HG02885 (cell line): Measurements from ENCODE around the gene TMEM114.
"Not testable (repeated sequence)": the region's sequence is repeated elsewhere in the genome, so short reads cannot be mapped to it uniquely, and the experiment has no call there.

Experiments
- ATAC-seq: cut with Tn5 transposase; IDR thresholded peaks from one replicate; pipeline ENCODE4 v1.9.1; 2021; ENCODE audit warnings: mild to moderate bottlenecking; ENCODE audit not compliant: unreplicated experiment, poor library complexity

The TMEM114 gene

DNA sequence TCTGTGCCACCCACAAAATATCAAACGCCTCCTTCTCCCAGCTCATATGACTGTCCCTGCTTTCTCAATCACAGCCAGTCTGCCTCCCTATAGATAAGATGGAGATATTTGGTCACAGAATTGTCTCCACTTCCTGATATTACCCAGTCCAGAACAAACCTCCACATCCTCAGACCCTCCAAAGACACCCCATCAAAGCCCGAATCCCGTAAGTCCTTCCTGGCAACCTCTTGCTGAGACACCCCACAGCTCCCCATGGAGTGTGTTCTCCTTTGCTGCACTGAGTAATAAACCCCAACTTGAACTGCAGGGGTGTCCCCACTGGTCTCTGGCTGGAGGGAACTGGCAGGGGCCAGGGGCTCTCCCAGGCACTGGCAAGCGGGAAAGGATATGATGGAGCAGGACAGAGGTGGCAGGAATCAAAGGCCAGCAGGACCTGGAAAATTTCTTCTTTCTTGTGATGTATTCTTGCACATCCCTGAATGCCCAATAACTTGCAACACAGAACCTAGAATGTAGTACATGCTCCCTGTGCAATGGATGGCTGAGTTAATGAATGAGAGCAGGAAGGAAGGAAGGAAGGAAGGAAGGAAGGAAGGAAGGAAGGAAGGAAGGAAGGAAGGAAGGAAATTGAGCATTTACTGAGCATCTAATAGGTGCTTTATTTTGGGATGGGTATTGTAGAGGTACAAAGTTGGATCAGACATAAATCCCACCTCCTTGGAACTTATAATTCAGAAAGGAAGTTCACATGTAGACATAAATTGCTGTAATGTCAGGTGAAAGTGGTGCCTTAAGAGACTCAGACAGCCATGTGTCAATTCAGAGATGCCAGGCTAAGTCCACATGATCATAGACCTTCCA, 13.9 kb downstream of the TMEM114 start:
- no peak for ATAC-seq

DNA sequence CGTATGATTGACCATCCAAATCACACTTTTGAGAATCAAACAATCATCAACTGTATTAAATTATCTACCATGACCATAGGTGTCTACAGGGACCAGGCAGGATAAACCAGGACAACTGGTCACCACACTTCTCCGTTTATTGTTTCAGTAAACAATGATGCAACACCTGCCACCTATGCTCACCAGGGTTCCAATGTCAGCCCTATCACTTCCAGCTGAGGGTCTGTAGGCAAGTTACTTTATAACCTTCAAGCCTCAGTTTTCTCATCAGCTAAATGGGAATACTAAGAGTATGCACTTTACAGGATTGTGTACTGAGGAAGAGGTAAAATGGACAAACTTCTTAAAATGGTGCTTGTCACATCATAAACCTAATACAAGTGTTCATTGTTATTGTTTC, 14.9 kb downstream of the TMEM114 start:
- ATAC-seq: no peak

DNA sequence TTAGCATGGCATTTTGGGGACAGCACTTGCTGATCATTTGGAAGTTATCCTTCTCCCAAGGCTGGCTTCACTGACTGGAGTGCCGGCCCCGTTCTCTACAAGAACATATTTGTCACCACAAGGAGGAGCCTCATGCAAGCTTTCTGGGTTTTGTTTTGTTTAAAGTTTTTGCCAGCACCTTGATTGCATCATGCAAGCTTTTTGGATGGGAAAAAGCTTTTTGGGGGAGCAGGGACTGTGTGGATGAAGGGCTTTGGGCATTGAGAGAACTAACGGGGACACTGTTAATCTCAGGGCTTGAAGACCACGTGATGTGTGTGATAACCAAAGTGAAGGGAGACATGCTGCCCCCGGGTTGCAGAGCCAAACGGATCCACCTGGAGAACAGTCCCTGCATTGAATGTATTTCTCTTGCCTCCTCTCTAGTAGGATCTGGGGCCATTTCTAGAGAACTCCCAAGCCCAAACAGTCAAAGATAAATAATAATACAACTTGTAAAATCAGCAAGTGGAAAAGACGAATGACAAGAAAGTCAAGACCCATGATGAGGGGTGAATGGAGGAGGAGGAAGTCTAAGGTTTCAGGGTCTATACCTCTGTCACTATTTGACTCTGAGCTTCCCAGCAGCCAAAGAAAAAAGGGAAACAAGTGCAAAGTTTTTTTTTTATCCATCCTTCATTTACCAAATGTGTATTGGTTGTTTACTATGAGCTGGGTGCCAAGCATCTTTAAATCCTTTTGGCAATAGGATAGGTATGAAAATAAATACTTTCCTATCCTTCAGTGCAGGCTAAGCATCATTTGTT, 17.2 kb downstream of the TMEM114 start:
- ATAC-seq: no peak

DNA sequence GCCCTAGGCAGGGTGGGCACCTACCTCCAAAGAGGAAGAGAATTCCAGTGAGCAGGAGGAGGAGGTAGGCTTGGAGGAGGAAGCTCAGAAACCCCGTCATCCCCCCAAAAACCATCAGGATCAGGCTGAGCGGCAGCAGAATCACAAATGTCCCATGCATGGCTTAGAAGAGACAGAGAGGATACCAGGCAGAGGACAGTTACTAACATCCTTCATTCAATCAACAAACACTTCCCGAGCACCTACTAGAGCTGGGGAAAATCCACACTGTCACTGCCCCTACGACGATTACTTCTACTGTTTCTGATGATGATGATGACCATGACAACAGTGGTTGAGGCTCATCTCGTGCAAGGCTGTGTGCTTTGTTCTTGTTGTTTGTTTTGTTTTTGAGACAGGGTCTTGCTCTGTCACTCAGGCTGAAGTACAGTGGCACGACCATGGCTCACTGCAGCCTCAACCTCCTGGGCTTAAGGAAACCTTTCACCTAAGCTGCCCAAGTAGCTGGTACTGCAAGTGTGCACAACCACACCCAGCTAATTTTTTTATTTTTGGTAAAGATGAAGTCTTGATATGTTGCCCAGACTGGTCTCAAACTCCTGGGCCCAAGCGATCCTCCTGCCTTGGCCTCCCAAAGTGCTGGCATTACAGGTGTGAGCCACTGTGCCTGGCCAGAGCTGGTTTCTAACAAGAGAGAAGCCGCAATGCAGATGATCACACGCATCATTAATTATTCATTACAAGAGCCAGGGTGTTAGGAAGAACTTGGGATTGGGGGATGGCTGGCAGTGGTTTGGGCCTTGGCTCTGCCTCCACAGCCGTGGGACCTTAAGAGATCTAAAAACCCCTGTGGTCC, 18.0 kb downstream of the TMEM114 start:
- no peak for ATAC-seq

DNA sequence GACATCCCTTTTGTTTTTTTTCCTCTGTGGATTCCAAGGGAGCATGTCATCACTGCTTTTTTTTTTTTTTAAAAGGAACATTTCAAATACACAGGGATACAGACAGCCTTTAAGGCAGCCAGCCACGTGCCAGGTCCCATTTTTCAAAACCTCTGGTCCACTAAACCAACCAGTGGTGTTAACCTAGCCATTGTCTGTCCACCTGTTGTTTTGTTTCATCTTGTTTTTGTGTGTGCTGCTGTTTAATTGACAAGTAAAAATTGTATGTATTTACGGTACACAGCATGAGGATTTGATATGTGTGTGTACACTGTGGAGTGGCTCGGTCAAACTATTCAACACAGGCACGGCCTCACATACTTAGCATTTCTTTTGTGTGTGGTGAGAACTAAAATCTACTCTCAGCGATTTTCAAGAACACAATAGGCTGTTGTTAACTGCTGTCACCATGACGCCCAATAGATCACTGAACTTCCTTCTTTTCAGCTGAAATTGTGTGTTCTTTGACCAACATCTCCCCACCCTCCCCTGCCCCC, 19.2 kb downstream of the TMEM114 start:
- ATAC-seq: no peak

DNA sequence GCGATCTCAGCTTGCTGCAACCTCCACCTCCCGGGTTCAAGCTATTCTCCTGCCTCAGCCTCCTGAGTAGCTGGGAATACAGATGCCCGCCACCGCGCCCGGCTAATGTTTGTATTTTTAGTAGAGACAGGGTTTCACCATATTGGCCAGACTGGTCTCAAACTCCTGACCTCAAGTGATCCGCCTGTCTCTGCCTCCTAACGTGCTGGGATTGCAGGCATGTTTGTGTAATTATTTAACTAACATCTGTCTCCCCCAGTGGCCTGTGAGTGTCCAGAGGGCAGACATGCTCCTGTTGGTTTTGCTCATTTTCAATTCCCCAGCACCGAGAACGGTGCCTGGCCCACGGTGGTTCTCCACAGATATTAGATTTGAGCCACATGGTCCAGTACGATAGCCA, 19.9 kb downstream of the TMEM114 start:
- ATAC-seq: not testable (repeated sequence)

DNA sequence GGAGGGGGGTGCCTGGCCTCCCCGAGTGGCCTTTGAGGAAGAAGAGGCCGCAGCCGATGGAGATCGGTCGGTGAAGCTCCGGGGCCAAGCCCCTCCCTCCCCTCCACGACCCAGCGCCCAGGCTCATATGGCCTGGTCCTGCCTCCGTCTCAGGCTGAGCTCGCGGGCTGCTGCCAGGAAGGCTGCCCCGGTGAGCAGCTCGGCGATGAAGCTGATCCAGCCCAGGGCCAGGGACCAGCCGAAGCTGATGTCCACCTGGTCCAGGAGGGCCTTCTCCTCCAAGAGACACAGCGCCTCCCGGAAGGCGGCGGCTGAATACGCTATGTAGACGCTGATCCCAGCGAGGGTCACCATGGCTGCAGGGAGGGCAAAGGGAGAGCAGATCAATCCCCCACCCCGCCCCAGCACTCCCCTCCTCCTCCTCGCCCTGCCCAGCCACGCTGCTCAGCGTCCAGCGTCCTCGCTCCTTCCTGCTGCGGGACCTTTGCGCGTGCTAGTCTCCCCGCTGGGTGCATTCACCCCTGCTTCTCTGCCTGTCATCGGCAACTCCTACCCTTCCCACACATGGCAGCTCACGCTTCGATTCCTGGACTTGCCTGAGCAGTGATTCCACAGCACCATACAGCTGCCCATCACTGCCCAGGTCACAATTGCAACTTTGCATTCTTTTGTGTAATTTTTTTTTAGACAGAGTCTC, 20.5 kb downstream of the TMEM114 start:
- ATAC-seq: no peak

DNA sequence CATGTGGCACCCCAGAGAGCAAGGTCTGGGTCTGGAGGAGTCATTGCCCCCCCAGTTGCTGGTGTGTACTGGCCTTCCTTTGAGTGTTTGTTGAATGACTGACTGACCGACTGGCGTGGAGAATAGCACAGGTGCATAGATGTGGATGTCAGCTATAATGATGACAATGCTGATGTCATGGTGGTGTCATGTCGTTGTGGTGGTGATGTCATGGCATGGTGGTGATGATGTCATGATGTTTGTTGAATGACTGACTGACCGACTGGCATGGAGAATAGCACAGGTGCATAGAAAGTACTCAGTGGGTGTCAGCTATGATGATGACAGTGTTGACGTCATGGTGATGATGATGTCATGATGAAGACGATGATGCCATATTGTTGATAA, 22.1 kb downstream of the TMEM114 start:
- no peak for ATAC-seq

DNA sequence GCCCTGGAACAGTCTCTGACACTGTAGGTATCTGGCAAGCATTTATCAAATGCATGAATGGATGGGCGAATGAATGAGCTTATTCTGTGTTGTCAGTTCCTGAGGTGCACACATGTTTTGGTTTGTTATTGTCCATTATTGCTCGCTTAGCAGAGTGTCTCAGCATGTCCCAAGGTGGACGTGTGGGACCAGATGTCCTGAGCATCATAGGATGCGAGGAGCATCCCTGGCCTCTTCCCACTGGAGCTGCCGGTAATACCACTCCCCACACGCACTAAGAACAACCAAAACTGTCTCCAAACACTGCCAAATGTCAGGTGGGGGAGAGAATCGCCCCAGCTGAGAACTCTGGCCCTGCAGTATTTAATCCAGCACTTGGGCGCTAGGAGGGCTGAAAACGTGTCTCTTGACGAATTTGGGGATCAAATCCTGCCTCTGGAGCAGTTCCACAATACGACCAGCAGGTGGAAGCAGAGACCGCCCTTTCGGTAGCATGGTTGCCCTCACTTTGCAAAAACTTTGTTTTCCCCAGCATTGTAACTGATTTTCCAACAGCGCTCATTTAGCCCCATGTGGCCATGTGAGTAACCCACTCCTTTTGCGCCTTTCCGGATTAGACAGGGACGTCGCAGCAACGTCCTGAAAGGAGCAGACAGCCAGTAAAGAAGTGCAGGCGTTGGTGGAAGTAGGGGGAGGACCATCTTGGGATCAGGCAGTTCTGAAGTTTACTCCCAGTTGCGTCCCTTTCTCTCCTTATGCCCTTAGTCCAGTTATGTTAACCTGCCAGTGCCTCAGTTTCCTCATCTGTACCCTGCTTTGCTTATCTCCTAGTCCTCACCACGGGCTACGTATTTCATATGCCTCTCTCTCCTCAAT, 22.7 kb downstream of the TMEM114 start:
- peak; percentile 86 for ATAC-seq

DNA sequence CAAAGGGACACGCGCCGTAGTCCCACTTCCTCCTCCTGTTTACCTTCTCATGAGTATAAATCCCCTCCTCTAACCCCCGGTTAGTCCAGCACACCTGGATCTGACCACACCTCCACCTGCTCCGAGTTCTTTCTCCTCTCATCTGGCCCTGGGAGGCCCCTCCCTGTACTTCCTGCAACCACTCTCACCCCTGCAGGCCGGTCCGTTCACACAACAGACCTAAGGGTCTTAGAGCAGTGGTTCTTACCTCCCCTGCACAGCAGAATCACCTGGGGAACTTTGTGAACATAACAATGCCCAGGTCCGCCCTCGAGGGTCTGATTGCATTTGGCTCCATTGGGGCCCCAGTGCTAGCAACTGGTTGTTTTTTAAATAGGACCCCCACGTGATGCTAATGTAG, 24.8 kb downstream of the TMEM114 start:
- no peak for ATAC-seq

DNA sequence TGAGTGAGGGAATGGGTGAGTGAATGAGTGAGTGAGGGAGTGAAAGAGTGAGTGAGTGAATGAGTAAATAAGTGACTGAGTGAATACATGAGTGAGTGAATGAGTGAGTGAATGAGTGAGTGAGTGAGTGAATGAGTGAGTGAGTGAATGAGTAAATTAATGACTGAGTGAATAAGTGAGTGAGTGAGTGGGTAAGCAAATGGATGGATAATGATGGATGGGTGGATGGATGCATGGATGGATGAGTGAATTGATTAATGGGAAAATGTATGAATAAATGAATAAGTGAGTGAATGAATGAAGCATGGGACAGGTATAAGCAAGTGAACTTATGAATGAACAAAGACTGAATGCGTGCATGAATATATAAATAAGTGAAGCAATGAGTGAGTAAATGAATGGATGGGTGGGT, 25.4 kb downstream of the TMEM114 start:
- no peak for ATAC-seq

DNA sequence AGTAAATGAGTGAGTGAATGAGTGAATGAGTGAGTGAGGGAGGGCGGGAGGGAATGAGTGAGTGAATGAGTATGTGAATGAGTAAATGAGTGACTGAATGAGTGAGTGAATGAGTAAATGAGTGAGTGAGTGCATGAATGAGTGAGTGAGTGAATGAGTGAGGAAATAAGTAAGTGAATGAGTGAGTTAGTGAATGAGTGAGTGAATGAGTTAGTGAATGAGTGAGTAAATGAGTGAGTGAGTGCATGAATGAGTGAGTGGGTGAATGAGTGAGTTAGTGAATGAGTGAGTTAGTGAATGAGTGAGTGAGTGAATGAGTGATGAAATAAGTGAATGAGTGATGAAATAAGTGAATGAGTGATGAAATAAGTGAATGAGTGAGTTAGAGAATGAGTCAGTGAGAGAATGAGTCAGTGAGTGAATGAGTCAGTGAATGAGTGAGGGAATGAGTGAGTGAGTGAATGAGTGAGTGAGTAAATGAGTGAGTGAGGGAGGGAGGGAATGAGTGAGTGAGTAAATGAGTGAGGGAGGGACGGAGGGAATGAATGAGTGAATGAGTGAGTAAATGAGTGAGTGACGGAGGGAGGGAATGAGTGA, 26.3 kb downstream of the TMEM114 start:
- ATAC-seq: not testable (repeated sequence)

DNA sequence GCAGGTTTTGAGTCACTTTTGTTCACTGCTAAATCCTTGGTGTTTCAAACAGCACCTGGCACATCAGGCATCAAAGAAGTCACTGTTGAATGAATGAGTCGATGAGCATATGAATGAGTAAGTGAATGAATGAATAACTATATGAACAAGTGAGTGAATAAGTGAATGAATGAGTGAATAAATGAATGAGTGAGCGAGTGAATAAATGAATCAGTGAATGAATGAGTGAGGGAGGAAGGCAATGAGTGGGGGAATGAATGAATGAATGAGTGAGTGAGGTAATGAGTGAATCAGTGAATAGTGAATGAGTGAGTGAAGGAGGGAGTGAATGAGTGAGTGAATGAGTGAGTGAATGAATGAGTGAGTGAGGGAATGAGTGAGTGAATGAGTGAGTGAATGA, 28.8 kb downstream of the TMEM114 start:
- ATAC-seq: no peak

DNA sequence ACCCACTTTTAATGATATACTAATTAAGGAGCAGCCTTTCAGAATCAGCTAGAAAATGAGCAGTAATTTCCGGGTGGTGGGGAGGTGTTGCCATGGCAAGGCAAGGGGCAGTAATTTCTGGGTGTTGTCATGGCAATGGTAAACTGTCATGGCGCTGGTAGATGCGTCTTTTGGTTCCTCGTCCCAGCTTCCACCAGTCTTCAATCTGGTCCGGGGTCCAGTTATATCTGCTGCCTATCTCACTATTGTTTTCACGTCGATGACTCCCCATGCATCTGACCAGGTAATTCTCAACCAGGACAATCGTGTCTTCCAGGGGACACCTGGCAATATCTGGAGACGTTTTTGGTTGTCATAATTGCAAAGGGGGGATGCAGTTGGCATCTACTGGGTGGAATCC, 34.9 kb downstream of the TMEM114 start:
- no peak for ATAC-seq

DNA sequence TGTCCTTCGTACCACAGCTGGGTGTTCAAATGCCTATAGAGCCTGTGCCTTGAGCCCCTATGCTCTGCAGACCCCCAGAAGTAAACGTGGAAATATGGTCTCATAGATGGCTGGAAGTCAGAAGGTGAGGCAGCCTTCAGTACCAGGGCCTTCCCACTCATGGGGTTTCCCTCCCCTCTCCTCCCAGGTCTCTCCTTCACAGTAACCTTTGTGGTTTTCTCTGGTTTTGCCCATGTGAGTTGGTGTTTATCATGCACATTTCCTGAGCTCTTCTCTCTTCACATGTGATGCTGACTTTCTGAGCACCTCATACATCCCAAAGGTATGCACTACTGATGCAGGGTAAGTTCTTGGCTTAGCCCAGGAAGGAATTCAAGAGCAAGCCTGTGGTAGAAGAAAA, 35.4 kb downstream of the TMEM114 start:
- ATAC-seq: peak; percentile 66

DNA sequence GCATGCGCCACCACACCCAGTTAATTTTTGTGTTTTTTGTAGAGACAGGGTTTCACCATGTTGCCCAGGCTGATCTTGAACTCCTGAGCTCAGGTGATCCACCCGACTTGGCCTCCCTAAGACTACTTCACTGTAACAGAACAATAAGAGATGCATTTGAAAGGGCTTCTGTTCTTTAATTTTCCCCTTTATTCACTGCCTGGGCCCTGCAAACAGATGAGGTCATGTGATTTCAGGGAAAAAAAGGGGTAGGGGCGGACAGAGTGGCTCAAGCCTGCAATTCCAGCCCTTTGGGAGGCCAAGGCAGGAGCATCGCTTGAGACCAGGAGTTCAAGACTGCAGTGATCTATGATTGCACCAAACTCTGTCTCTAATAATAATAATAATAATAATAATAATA, 36.3 kb downstream of the TMEM114 start:
- no peak for ATAC-seq

DNA sequence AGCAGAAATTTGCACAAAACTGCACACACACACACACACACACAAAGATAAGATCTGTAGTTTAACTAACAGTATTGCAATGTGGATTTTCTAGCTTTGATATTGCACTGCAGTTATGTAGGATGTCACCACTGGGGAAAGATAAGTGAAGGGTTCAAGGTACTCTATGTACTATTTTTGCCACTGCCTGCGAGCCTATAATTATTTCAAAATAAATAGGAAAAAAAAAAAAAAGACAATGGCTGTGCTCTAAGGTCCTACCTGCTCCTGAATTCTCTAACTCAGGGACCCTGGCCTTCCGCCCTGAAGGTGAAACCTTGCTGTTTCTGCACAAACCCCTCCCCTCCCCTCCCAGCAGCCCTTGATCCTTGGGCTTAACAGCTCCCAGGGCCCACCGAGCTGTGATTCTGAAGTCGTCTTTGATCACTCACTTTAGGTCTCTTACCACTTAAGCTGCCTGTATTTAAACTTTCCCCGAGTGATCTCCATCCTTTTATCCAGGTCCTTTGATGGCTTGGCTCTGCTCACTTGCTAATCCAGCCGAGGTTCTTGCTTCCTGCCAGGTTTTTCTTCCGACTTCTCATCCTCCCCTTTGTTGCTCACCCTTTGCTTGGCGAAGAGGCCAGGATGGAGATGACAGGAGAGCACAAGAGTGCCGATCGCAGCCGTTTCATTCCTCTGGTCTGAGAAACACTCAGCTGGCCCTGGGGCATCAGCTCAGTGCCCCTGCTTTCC, 37.7 kb downstream of the TMEM114 start:
- ATAC-seq: no peak
